Hippocampal formation (tissue), 2 donors: ENCODE data around the gene KRTAP1-5.
"Not testable (repeated sequence)": the region's sequence is repeated elsewhere in the genome, so short reads cannot be mapped to it uniquely, and the experiment has no call there.

Source experiments
- DNase-seq, 2 donors: peaks; one replicate each; lab custom pipeline; 2025; lab: John Stamatoyannopoulos, UW

KRTAP1-5 gene, protein sequence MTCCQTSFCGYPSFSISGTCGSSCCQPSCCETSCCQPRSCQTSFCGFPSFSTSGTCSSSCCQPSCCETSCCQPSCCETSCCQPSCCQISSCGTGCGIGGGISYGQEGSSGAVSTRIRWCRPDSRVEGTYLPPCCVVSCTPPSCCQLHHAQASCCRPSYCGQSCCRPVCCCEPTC

DNA sequence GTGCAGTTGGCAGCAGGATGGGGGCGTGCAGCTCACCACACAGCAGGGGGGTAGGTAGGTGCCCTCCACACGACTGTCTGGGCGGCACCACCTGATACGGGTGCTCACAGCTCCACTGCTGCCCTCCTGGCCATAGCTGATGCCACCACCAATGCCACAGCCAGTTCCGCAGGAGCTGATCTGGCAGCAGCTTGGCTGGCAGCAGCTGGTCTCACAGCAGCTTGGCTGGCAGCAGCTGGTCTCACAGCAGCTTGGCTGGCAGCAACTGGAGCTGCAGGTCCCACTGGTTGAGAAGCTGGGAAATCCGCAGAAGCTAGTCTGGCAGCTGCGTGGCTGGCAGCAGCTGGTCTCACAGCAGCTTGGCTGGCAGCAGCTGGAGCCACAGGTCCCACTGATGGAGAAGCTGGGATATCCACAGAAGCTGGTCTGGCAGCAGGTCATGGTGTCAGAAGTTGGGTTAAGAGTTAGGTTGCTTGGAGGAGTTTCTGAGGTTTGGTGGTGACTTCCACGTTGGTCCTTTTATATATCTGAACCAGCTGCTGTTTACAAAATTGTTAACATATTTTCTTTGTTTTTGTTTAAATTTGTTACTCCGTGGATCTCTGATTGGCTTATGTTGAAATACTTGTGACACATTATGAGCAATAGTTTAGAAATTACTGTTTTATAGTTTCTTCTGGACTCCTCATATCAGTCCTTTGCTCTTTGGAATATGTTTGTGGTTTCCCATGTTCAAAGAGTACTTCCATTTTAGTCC, at the start of gene KRTAP1-5:
Gene KRTAP1-5, minus strand, starts transcription at position 494 of the 757 bp plus-strand sequence. Its CDS starts 53 bp downstream, at position 441.
- no peak for DNase-seq

DNA sequence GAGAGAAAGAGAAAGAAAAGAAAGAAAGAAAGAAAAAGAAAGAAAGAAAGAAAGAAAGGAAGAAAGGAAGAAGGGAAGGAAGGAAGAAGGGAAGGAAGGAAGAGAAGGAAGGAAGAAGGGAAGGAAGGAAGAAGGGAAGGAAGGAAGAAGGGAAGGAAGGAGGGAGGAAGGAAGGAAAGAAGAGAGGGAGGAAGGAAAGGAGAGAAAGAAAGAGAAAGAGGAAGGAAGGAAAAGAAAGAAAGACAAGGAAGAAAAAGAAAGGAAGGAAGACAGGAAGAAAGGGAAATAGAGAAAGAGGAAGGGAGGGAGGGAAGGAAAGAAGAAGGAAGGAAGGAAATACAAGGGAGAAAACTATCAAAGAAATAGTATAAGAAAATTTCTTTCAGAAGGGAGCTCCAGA, 49.8 kb upstream of the KRTAP1-5 start:
- no peak for DNase-seq

- DNase-seq = no peak
Measured at GRCh38 chr17:41073676-41074075, 46.7 kb upstream of the KRTAP1-5 start.

GRCh38 chr17:41071606-41072360, 44.8 kb upstream of the KRTAP1-5 start:
- no peak for DNase-seq

DNA sequence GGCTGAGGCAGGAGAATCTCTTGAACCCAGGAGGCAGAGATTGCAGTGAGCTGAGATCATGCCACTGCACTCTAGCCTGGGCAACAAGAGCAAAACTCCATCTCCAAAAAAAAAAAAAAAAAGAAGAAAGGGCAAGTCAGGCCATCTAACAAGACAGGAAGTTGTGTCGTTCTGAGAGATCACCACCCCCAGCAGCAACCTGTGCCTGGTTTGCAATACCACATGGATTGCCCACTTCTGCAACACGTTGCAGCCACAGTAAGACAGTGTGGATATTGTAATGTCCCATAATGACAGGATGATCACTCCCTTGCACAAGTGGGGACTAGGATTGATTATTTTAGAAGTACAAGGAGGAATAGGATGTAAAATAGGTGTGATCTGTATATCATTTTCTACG, 42.0 kb upstream of the KRTAP1-5 start:
- no peak for DNase-seq

GRCh38 chr17:41067281-41067680, 40.3 kb upstream of the KRTAP1-5 start:
- no peak for DNase-seq

GRCh38 chr17:41065829-41066624, 39.0 kb upstream of the KRTAP1-5 start, which contains the start of gene KRTAP2-4:
Gene KRTAP2-4 (minus strand): TSS chr17:41065879. CDS start chr17:41065845, 34 bp downstream.
- no peak for DNase-seq

DNA sequence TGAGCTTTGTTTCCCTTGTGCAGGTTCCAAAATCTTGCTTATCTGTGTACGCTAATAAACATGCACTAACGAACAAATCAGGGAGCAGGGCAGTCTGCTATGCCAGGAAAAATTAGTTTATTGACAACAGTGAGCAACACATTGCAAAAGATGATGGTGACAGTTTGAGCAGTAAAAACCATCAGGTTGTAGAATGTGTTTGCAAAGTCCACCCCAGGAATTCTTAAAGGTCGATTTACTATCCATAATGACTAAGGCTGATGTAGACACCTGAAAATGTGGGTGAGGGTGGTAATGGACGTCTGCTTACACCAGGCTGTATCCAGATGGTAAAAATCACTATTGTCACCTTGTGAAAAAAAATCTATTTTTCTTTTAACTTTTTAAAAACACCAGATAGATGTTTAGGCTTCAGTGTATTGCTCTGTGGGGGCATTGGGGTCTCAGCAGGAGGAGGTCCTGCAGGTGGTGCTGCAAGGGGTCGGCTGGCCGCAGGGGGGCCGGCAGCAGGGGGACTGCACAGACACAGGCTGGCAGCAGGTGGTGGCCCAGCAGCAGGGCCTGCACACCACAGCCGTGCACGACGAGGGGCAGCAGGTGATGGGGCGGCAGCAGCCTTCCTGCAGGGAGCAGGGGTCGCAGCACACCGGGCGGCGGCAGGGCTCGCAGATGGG, 38.1 kb upstream of the KRTAP1-5 start:
- not testable (repeated sequence) for DNase-seq

GRCh38 chr17:41064301-41064700, 37.3 kb upstream of the KRTAP1-5 start:
- DNase-seq = no peak

GRCh38 chr17:41063449-41063848, 36.4 kb upstream of the KRTAP1-5 start:
- DNase-seq = no peak

DNA sequence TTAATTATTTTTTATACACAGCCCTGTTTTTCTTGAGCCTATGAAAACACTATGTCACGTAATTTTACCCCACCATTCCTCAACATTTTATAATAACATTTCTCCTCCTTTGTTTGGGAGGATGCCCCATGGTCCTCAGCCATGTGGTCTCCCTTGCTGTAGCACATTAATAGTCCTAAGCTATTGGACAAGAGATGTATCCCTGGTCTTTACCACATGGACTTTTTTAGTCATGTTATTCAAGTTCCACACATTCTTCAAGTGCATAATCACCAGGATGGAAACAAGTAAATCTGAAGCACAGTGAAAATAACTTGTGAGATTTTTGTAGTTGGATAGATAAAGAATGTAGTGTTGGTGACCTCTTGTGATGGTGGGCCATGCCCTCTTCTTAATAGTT, 35.0 kb upstream of the KRTAP1-5 start:
- no peak for DNase-seq

DNA sequence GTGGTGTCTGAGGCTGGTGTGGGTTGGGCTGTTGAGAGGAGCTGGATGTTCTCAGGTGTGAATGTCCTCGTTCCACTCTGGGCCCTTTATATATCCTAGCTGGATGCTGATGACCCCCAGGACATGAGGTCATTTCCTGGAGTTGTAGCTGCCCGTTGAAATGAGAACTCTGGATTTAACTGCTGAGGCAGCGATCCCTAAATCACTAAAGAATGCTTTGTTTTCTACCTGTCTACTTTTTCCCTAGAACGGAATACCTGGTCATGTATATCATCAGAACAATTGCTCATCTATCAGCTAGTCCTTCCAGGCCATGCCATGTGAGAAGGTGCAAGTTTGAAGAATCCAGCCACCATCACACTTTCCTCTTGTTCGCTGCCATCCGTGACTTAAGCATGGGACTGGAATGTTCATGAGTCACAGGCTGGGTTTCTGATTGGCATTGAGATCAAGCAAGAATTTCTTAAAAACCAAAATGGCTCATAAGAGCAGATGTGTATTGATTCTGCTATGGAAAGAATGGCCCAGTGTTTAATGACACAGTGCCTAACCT, 33.1 kb upstream of the KRTAP1-5 start, which contains the start of gene KRTAP2-3:
Gene KRTAP2-3, minus strand, starts transcription at position 63 of the 553 bp plus-strand sequence. CDS start 64 bp downstream, outside the sequence.
- DNase-seq = no peak

- DNase-seq = not testable (repeated sequence)
Measured at GRCh38 chr17:41059276-41060051, 32.5 kb upstream of the KRTAP1-5 start.

GRCh38 chr17:41058741-41059140, 31.7 kb upstream of the KRTAP1-5 start:
- DNase-seq = no peak

DNA sequence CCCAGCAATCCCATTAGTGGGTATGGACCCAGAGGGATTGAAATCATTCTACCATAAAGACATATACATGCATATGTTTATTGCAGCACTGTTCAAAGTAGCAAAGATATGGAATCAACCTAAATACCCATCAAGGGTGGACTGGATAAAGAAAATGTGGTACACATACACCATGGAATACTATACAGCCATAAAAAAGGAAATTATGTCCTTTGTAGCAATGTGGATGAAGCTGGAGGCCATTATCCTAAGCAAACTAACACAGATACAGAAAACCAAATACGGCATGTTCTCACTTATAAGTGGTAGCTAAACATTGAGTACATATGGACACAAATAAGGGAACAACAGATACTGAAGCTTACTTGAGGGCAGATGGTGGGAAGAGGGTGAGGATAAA, 30.5 kb upstream of the KRTAP1-5 start:
- no peak for DNase-seq

- DNase-seq = not testable (repeated sequence)
Measured at GRCh38 chr17:41055130-41055529, 28.1 kb upstream of the KRTAP1-5 start, which contains the start of gene KRTAP2-2. Gene KRTAP2-2 (minus strand): TSS chr17:41055230. CDS start chr17:41055211, 19 bp downstream.

GRCh38 chr17:41054556-41054955, 27.5 kb upstream of the KRTAP1-5 start:
- not testable (repeated sequence) for DNase-seq

DNA sequence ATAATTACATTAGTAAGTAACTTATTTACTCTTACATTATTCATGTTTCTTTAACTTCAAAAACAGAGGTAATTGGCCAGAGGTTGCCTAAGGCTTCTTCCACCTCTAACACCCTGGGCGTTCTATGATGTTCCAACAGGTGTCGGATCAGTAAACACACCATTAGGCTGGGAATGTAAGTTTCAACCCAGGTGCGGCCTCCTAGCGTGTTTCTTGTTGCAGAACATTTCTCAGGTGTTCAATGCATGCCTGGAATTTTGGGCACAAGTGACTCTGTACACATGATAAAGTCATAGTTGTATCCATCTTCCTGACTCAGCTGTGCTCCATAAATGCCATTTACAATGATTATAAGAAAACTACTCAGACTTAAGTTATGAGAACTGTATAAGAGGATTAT, 27.0 kb upstream of the KRTAP1-5 start:
- DNase-seq = no peak

DNA sequence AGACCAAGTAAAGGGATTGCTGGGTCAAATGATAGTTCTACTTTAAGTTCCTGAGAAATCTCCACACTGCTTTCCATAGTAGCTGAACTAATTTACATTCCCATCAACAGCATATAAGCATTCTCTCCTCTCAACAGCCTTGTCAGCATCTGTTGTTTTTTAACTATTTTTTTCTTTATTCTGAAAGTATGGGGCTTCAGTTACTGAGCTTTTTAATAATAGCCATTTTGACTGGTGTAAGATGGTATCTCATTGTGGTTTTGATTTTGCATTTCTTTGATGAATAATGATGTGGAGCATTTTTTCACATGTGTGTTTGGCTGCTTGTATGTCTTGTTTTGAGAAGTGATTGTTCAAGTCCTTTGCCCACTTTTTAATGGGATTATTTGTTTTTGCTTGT, 25.6 kb upstream of the KRTAP1-5 start:
- no peak for DNase-seq

- DNase-seq = no peak
Measured at GRCh38 chr17:41049110-41049509, 22.1 kb upstream of the KRTAP1-5 start.
